DMS153 (cell line): ENCODE results near the gene NKX2-3.

Source experiments
- DNase-seq: peaks from one replicate; lab custom pipeline; 2025; lab: John Stamatoyannopoulos, UW

Gene NKX2-3

GRCh38 chr10:99583687-99584086 lies 50.9 kb downstream of the NKX2-3 start:
- DNase-seq: no peak
